HepG2 (cell line): Measurements from ENCODE around the gene ENTPD6. TPM values are rescaled to one million over a fixed set of nuclear protein-coding genes. Genes with fewer than 3 reads are reported as not detected.

ENCODE experiments used
- FOXJ3 ChIP-seq: sonication (generic); formaldehyde crosslinking; IDR thresholded peaks from 2 replicates; pipeline ENCODE4 v1.4.0; 2020; ENCODE audit warnings: missing genetic modification reagents, mild to moderate bottlenecking, borderline replicate concordance
- HINFP ChIP-seq: sonication (generic); formaldehyde crosslinking; IDR thresholded peaks from 2 replicates; pipeline ENCODE4 v1.4.0; 2020; ENCODE audit warnings: low read depth, mild to moderate bottlenecking, missing genetic modification reagents
- KAT7 ChIP-seq: IDR thresholded peaks from 2 replicates; pipeline ENCODE4 v1.6.1; 2018; ENCODE audit warnings: borderline replicate concordance, missing compliant biosample characterization
- KDM5B ChIP-seq: sonication (generic); formaldehyde crosslinking; IDR thresholded peaks from 2 replicates; pipeline ENCODE4 v1.4.0; 2020; ENCODE audit warnings: missing genetic modification reagents, mild to moderate bottlenecking, borderline replicate concordance
- MIXL1 ChIP-seq: IDR thresholded peaks from 2 replicates; pipeline ENCODE4 v1.6.1; 2016
- MLXIP ChIP-seq: sonication (generic); formaldehyde crosslinking; IDR thresholded peaks from 2 replicates; pipeline ENCODE4 v1.9.0; 2021; ENCODE audit warnings: missing genetic modification reagents, borderline replicate concordance
- NFE2L1 ChIP-seq: sonication (generic); formaldehyde crosslinking; IDR thresholded peaks from 2 replicates; pipeline ENCODE4 v1.4.0; 2020; ENCODE audit warnings: missing genetic modification reagents, mild to moderate bottlenecking, borderline replicate concordance
- SPEN ChIP-seq: sonication (generic); formaldehyde crosslinking; IDR thresholded peaks from 2 replicates; pipeline ENCODE4 v1.5.1; 2020; ENCODE audit warnings: low read depth, mild to moderate bottlenecking, missing genetic modification reagents
- STAG1 ChIP-seq: sonication (generic); formaldehyde crosslinking; IDR thresholded peaks from 2 replicates; pipeline ENCODE4 v1.4.0; 2020; ENCODE audit warnings: missing genetic modification reagents
- ZBTB26 ChIP-seq: IDR thresholded peaks from 2 replicates; pipeline ENCODE4 v1.6.1; 2016; ENCODE audit warnings: missing compliant biosample characterization, missing genetic modification reagents, borderline replicate concordance
- ZNF260 ChIP-seq: sonication (generic); formaldehyde crosslinking; IDR thresholded peaks from 2 replicates; pipeline ENCODE4 v1.4.0; 2020; ENCODE audit warnings: missing genetic modification reagents, low read depth, mild to moderate bottlenecking, borderline replicate concordance
- ZNF510 ChIP-seq: sonication (generic); formaldehyde crosslinking; IDR thresholded peaks from 2 replicates; pipeline ENCODE4 v1.4.0; 2020; ENCODE audit warnings: low read depth, mild to moderate bottlenecking, missing genetic modification reagents
- ZNF687 ChIP-seq: sonication (generic); formaldehyde crosslinking; IDR thresholded peaks from 2 replicates; pipeline ENCODE4 v1.5.1; 2020; ENCODE audit warnings: mild to moderate bottlenecking, missing genetic modification reagents, moderate library complexity
- ZNF703 ChIP-seq: sonication (generic); formaldehyde crosslinking; IDR thresholded peaks from 2 replicates; pipeline ENCODE4 v1.5.1; 2020; ENCODE audit warnings: missing genetic modification reagents, mild to moderate bottlenecking, moderate library complexity, borderline replicate concordance
- ZNF770 ChIP-seq: sonication (generic); formaldehyde crosslinking; IDR thresholded peaks from 2 replicates; pipeline ENCODE4 v1.5.0; 2020; ENCODE audit warnings: mild to moderate bottlenecking, missing genetic modification reagents
- polyA plus RNA-seq, 8 experiments: library from polyadenylated mRNA; depleted of rRNA in 3 of 8; stranded (reverse) in 7 of 8; unstranded in 1 of 8; fragments of >200 nt; fragmentation: Illumina TruSeq in 4 of 8; extraction: Trizol in 4 of 8; gene quantifications; 2 replicates each; pipeline versions ENCODE4 v1.2.1 to v1.2.3, GENCODE V29; 2011 to 2016; ENCODE audit warnings: low read depth in 4 of 8, missing spikeins in 1 of 8, mixed read lengths in 1 of 8; ENCODE audit not compliant: insufficient read depth in 1 of 8
- total RNA-seq, 5 experiments: library from RNA; depleted of rRNA; stranded (reverse); fragments of >200 nt; fragmentation: Illumina TruSeq; extraction: Trizol; gene quantifications; 2 replicates each; pipeline ENCODE4 v1.2.3, GENCODE V29; 2016; ENCODE audit warnings: low read depth in 1 of 5

The ENTPD6 gene
- total and polyA plus RNA-seq, 2 of the 13 experiments (the other 11 are each of a cell fraction or from before 2014, with no cell fraction given) = 164 to 172 TPM

- peak; percentile 7; the same call in 1 of the 2 replicates for TF ChIP-seq MLXIP (CRISPR knock-in tag)
- TF ChIP-seq ZBTB26 (CRISPR knock-in tag) = 0 out of 2 replicates have a peak, but pooled peaks have one; percentile 11
- TF ChIP-seq KDM5B (CRISPR knock-in tag) = peak; percentile 96; the same call in 1 of the 2 replicates
- TF ChIP-seq ZNF703 (CRISPR knock-in tag) = peak; percentile 15; the same call in 1 of the 2 replicates
- TF ChIP-seq NFE2L1 (CRISPR knock-in tag) = no peak
- TF ChIP-seq HINFP (CRISPR knock-in tag) = 0 out of 2 replicates have a peak, but pooled peaks have one; percentile 36
- TF ChIP-seq KAT7 (CRISPR knock-in tag) = no peak
- TF ChIP-seq FOXJ3 (CRISPR knock-in tag) = peak; percentile 2; the same call in 1 of the 2 replicates
- peak; percentile 95 for TF ChIP-seq ZNF687
- peak; percentile 75 for TF ChIP-seq MIXL1 (CRISPR knock-in tag)
- no peak for TF ChIP-seq ZNF510 (CRISPR knock-in tag)
- peak; percentile 16; the same call in 1 of the 2 replicates for TF ChIP-seq SPEN (CRISPR knock-in tag)
- no peak for TF ChIP-seq STAG1 (CRISPR knock-in tag)
- no peak; the same call in 1 of the 2 replicates for TF ChIP-seq ZNF770
- no peak for TF ChIP-seq ZNF260
These were observed 52.0 kb downstream of the ENTPD6 start (continued) for GRCh38 chr20:25247518-25247955.
